GM12878 (cell line): ENCODE data around the gene ZNF581. TPM values are rescaled to one million over a fixed set of nuclear protein-coding genes. Genes with fewer than 3 reads are reported as not detected.

ENCODE experiments used
- ATAC-seq: fragments of 200-7000 bp; cut with Tn5 transposase; 3 replicates; pipeline ENCODE4 v1.9.1; 2020; ENCODE audit warnings: mild to moderate bottlenecking, moderate library complexity
- BruUV-seq: library from RNA; stranded (reverse); fragments of 400-500 nt; replicated peaks from 2 replicates; lab custom pipeline; 2021; lab: Mats Ljungman, UMichigan
- CTCF ChIA-PET: fragments of 300-600 bp; sonication (Branson Sonifier 250); formaldehyde crosslinking; extraction: SDS; loops from one replicate; lab custom pipeline; 2021; ENCODE audit warnings: inconsistent platforms; lab: Yijun Ruan, JAX
- POLR2A ChIA-PET: fragments of 350-600 bp; formaldehyde crosslinking; extraction: SDS; loops from one replicate; lab custom pipeline; 2021; ENCODE audit warnings: inconsistent platforms; lab: Charles Lee
- RAD21 ChIA-PET: fragments of 300-600 bp; sonication (Branson Sonifier 250); formaldehyde crosslinking; loops from one replicate; lab custom pipeline; 2023; ENCODE audit warnings: antibody characterized with exemption; ENCODE audit not compliant: unreplicated experiment; lab: Charles Lee
- SMC1A ChIA-PET: fragments of 300-600 bp; sonication (Branson Sonifier 250); formaldehyde crosslinking; loops from one replicate; lab custom pipeline; 2023; ENCODE audit not compliant: unreplicated experiment, uncharacterized antibody; lab: Charles Lee
- DNase-seq: peaks from one replicate; pipeline ENCODE4 v3.0.0-alpha.2; 2011; ENCODE audit warnings: low read depth, low spot score
- FAIRE-seq: peaks from 3 replicates; lab custom pipeline; 2011; peaks lifted over from hg19 to GRCh38; lab: Jason Lieb, UNC
- H2AFZ ChIP-seq: 2 replicates; pipeline ENCODE4 v1.6.0; 2011; ENCODE audit warnings: low read depth, low read length, control low read depth; ENCODE audit not compliant: control insufficient read depth
- H3K27ac ChIP-seq: 2 replicates; pipeline ENCODE4 v1.5.1; 2011; ENCODE audit warnings: control low read depth; ENCODE audit not compliant: control insufficient read depth, insufficient read depth
- H3K27me3 ChIP-seq, 2 experiments: replicated peaks in 1 of 2; 2 replicates each; pipeline versions ENCODE4 v1.6.0 to v1.6.1; 2011; ENCODE audit warnings: low read length in 1 of 2; ENCODE audit not compliant: control insufficient read depth in 2 of 2, insufficient read depth in 2 of 2
- H3K36me3 ChIP-seq, 2 experiments: 2 replicates each; pipeline ENCODE4 v1.5.1; 2011; ENCODE audit warnings: low read length in 1 of 2; ENCODE audit not compliant: control insufficient read depth in 2 of 2, insufficient read depth in 2 of 2
- H3K4me1 ChIP-seq: 2 replicates; pipeline ENCODE4 v1.6.1; 2011; ENCODE audit warnings: mild to moderate bottlenecking, low read length, moderate library complexity, mixed read lengths; ENCODE audit not compliant: control insufficient read depth, insufficient read depth
- H3K4me2 ChIP-seq: 2 replicates; pipeline ENCODE4 v1.6.0; 2011; ENCODE audit warnings: control low read depth; ENCODE audit not compliant: control insufficient read depth, insufficient read depth
- H3K4me3 ChIP-seq: fragments of 200-600 bp; sonication (generic); 2 replicates; pipeline ENCODE4 v1.5.1; 2016
- H3K79me2 ChIP-seq: 2 replicates; pipeline ENCODE4 v1.6.0; 2011; ENCODE audit warnings: low read length; ENCODE audit not compliant: control insufficient read depth, insufficient read depth
- H3K9ac ChIP-seq: 2 replicates; pipeline ENCODE4 v1.8.0; 2011; ENCODE audit warnings: low read length, control low read depth, mixed read lengths; ENCODE audit not compliant: control insufficient read depth, insufficient read depth
- H3K9me3 ChIP-seq: replicated peaks from 3 replicates; pipeline ENCODE4 v1.5.1; 2011; ENCODE audit warnings: mild to moderate bottlenecking, low read length; ENCODE audit not compliant: control insufficient read depth, insufficient read depth
- H4K20me1 ChIP-seq: 2 replicates; pipeline ENCODE4 v1.6.0; 2011; ENCODE audit not compliant: control insufficient read depth, insufficient read depth
- LARP7 ChIP-seq: fragments of 450-650 bp; IDR thresholded peaks from 2 replicates; pipeline ENCODE4 v1.6.1; 2017; ENCODE audit warnings: mild to moderate bottlenecking
- MAX ChIP-seq: IDR thresholded peaks from 2 replicates; pipeline ENCODE4 v1.6.1; 2012; ENCODE audit warnings: low read depth, low read length, improper control_type of control experiment
- SUPT20H ChIP-seq: IDR thresholded peaks from 2 replicates; pipeline ENCODE4 v1.6.1; 2011; ENCODE audit warnings: low read depth, mild to moderate bottlenecking, low read length, moderate library complexity, borderline replicate concordance; ENCODE audit not compliant: control insufficient read depth
- YBX1 ChIP-seq: fragments of 450-650 bp; IDR thresholded peaks from 2 replicates; pipeline ENCODE4 v1.6.1; 2016; ENCODE audit warnings: antibody characterized with exemption
- WGBS: methylation state at CpG from one replicate; pipeline ENCODE4 v1.1.6; 2016; ENCODE audit warnings: low lambda C conversion rate; ENCODE audit not compliant: insufficient replicate concordance, insufficient coverage; ENCODE audit errors: missing lambda C conversion rate; 5-methylcytosine and 5-hydroxymethylcytosine counted together
- in situ Hi-C: fragments of 300-500 bp; cut with MboI; formaldehyde crosslinking; loops from 9 replicates; pipeline ENCODE4 v1.14.3; 2018; ENCODE audit warnings: mixed read lengths
- intact Hi-C: fragments of 100-400 bp; cut with micrococcal nuclease; formaldehyde crosslinking; loops from one replicate; pipeline ENCODE4 v1.14.2; 2022; ENCODE audit not compliant: unreplicated experiment
- polyA plus RNA-seq, 11 experiments: library from polyadenylated mRNA; depleted of rRNA in 4 of 11; unstranded in 6 of 11; stranded (reverse) in 5 of 11; fragments of >200 nt; fragmentation: Nextera tagmentation in 4 of 11; fragmentation: Illumina TruSeq in 1 of 11; extraction: Ambion mirVana in 4 of 11; extraction: Trizol in 1 of 11; gene quantifications; 1 replicate in 1 of 11; 2 replicates in 10 of 11; pipeline versions ENCODE4 v1.2.1 to v1.2.3, GENCODE V29; 2011 to 2016; ENCODE audit warnings: inconsistent platforms in 2 of 11, missing spikeins in 2 of 11, low read depth in 1 of 11
- total RNA-seq, 4 experiments: library from RNA; depleted of rRNA in 3 of 4; stranded (reverse); fragments of >200 nt in 3 of 4; fragmentation: Illumina TruSeq in 1 of 4; extraction: Trizol in 1 of 4; gene quantifications; 2 replicates each; pipeline versions ENCODE4 v1.2.1 to v1.2.3, GENCODE V29; 2013 to 2021

ZNF581 gene
- total and polyA plus RNA-seq, 10 of the 15 experiments (the other 5 are each of a cell fraction or from before 2014, with no cell fraction given): 4.7 to 45.4 (median 22.2) TPM

DNA sequence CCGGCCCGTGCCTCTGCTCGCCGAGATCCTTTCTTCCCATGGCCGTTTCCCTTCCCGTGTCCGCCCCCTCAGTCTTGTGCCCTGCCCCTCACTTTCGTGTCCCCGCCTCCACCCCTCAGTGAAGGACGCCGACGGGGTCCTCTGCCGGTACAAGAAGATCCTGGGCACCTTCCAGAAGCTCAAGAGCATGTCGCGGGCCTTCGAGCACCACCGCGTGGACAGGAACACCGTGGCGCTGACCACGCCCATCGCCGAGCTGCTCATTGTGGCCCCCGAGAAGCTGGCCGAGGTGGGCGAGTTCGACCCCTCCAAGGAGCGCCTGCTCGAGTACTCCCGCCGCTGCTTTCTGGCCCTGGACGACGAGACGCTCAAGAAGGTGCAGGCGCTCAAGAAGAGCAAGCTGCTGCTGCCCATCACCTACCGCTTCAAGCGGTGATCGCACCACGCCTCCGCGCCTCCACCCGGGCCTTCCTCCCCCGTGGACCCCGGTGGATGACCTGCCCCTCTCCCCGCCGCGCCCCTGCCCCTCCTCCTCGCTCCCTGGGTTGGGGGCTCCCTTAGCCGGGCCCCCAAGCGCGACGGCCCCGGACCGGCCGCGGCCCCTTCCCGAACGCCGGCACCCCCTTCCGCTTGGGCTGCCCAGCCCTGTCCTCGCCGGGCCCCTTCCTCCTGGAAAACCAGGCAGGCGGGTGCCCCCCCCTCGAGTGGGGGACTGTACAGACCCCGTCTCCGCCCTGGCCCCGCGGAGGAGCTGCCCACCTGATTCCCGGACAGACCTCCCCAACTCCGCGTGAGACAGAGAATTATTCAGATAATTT, 9.1 kb downstream of the ZNF581 start:
- Histone ChIP-seq H3K4me3 (no peak overlapping the region), H4K20me1 (peaks cover 4% of the 10 kb centered on the region), H3K36me3 (peaks cover 0 to 1% of the 10 kb centered on the region in 2 experiments; a peak in 2 of 4 replicates), H3K27me3 (no peaks in the 10 kb centered on the region), H3K9me3 (no peaks in the 10 kb centered on the region), H3K9ac (no peak overlapping the region), H3K79me2 (peaks cover 47% of the 10 kb centered on the region), H3K27ac (no peak overlapping the region), H2AFZ (no peak overlapping the region), H3K4me2 (no peak overlapping the region), H3K4me1 (peaks cover 9% of the 10 kb centered on the region)
- ATAC-seq (no peak), DNase-seq (no peak), FAIRE-seq (no peak)
- ChIA-PET SMC1A (interaction anchor here (2.6 kb wide), 1 partner anchor 19 kb away, joined by 28 read pairs; no protein-coding TSS in a partner anchor), CTCF (interaction anchor here (0.6 to 3.6 kb wide), 12 partner anchors 8 to 1274 kb away, joined by 3 to 85 read pairs (median 5); no protein-coding TSS in a partner anchor), RAD21 (interaction anchor here (0.9 kb wide), 1 partner anchor 20 kb away, joined by 10 read pairs; no protein-coding TSS in a partner anchor), POLR2A (interaction anchor here (0.7 to 0.9 kb wide), 2 partner anchors 16 to 20 kb away, joined by 6 to 8 read pairs; no protein-coding TSS in a partner anchor)
- no peak for TF ChIP-seq LARP7
- TF ChIP-seq SUPT20H: no peak
- TF ChIP-seq YBX1: no peak
- TF ChIP-seq MAX: no peak
- intact Hi-C loops (no loop called here), in situ Hi-C loops (loop anchor here (5.0 to 25.0 kb wide), 3 partner anchors 660 to 1515 kb away; partner anchors contain the start of genes CNOT3, LENG9 and ZSCAN5A)
- 94% methylated on average over 41 of the region's 71 CpGs for WGBS
- no TSS peak for BruUV-seq
